Upper lobe of right lung (tissue), 1 donor: ENCODE measurements around the gene KDM4C. TPM values are rescaled to one million over a fixed set of nuclear protein-coding genes. Genes with fewer than 3 reads are reported as not detected.

Experiments used
- ATAC-seq: fragments of 200-7000 bp; cut with Tn5 transposase; one replicate; pipeline ENCODE4 v1.9.1; 2020; ENCODE audit warnings: mild to moderate bottlenecking, moderate library complexity
- DNase-seq: peaks from one replicate; pipeline ENCODE4 v3.0.0-alpha.2; 2020
- H3K27ac ChIP-seq: fragments of 200-600 bp; one replicate; pipeline ENCODE4 v1.8.0; 2022
- H3K27me3 ChIP-seq: fragments of 200-600 bp; one replicate; pipeline ENCODE4 v1.8.0; 2022; ENCODE audit warnings: mild to moderate bottlenecking
- H3K36me3 ChIP-seq: fragments of 200-600 bp; one replicate; pipeline ENCODE4 v1.8.0; 2022
- H3K4me1 ChIP-seq: fragments of 200-600 bp; one replicate; pipeline ENCODE4 v1.8.0; 2022
- H3K4me3 ChIP-seq: fragments of 200-600 bp; one replicate; pipeline ENCODE4 v1.8.0; 2022; ENCODE audit warnings: mild to moderate bottlenecking
- H3K9me3 ChIP-seq: fragments of 200-600 bp; one replicate; pipeline ENCODE4 v1.8.0; 2022
- intact Hi-C: fragments of 100-400 bp; cut with DNase I; formaldehyde crosslinking; loops from one replicate; pipeline ENCODE4 v1.11.0; 2022
- total RNA-seq: library from RNA; stranded (reverse); fragmentation: NEBNext Ultra II Directional; extraction: Animal tissue kit (Norgen Biotek cat#: 25700); gene quantifications from one replicate; pipeline ENCODE4 v1.2.1, GENCODE V29; 2021
- TF ChIP-seq, protein P1 (sequence below): fragments of 200-600 bp; IDR thresholded peaks from one replicate; pipeline ENCODE4 v1.8.0; 2022; ENCODE audit warnings: antibody characterized with exemption
- donor health status: DM: no; HTN: yes; CAD: no; lungs with severe emphysema.

Gene KDM4C
- total RNA-seq, 1 donor from 2014 or later, result 37.2 TPM

GRCh38 chr9:6877671-6878161, 119.9 kb downstream of the KDM4C start:
- H3K27me3 ChIP-seq, result no peaks in the 10 kb centered on the region
- no peak overlapping the region for H3K4me3 ChIP-seq
- no peak for ATAC-seq
- no peaks in the 10 kb centered on the region for H3K4me1 ChIP-seq
- TF ChIP-seq, protein P1, sequence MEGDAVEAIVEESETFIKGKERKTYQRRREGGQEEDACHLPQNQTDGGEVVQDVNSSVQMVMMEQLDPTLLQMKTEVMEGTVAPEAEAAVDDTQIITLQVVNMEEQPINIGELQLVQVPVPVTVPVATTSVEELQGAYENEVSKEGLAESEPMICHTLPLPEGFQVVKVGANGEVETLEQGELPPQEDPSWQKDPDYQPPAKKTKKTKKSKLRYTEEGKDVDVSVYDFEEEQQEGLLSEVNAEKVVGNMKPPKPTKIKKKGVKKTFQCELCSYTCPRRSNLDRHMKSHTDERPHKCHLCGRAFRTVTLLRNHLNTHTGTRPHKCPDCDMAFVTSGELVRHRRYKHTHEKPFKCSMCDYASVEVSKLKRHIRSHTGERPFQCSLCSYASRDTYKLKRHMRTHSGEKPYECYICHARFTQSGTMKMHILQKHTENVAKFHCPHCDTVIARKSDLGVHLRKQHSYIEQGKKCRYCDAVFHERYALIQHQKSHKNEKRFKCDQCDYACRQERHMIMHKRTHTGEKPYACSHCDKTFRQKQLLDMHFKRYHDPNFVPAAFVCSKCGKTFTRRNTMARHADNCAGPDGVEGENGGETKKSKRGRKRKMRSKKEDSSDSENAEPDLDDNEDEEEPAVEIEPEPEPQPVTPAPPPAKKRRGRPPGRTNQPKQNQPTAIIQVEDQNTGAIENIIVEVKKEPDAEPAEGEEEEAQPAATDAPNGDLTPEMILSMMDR, result no peak
- DNase-seq, result no peak
- peaks cover 6% of the 10 kb centered on the region for H3K36me3 ChIP-seq
- H3K9me3 ChIP-seq, result no peaks in the 10 kb centered on the region
- intact Hi-C loops, result no loop called here
- no peak overlapping the region for H3K27ac ChIP-seq

GRCh38 chr9:6880626-6881025, 122.9 kb downstream of the KDM4C start:
- intact Hi-C loops, result no loop called here
- Histone ChIP-seq H3K36me3 (peaks cover 6% of the 10 kb centered on the region), H3K4me3 (no peak overlapping the region), H3K9me3 (no peaks in the 10 kb centered on the region), H3K4me1 (no peaks in the 10 kb centered on the region), H3K27me3 (no peaks in the 10 kb centered on the region), H3K27ac (no peak overlapping the region)
- TF ChIP-seq, protein P1, result no peak
- no peak for ATAC-seq
- DNase-seq, result no peak

GRCh38 chr9:6884101-6884500, 126.3 kb downstream of the KDM4C start:
- Histone ChIP-seq H3K9me3 (no peaks in the 10 kb centered on the region), H3K27ac (no peak overlapping the region), H3K4me1 (no peaks in the 10 kb centered on the region), H3K27me3 (no peaks in the 10 kb centered on the region), H3K4me3 (no peak overlapping the region), H3K36me3 (peaks cover 14% of the 10 kb centered on the region)
- intact Hi-C loops, result no loop called here
- ATAC-seq (no peak), DNase-seq (no peak)
- TF ChIP-seq, protein P1, result no peak

DNA sequence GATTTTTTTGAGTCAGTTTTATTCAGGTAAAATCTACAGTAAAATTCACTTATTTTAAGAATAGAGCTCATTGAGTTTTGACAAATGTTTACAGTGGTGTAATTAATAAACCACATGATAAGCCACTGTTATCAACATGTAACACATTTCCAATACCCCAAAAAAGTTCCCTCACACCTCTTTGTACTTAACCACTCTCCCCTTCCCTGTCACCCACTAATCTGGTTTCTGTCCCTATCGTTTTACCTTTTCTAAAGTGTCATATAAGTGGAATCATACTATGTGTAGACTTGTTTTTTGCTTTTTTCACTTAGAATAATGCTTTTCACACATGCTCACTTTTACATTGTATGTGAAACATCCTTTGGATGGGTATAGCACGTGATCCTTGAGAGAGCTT, 127.2 kb downstream of the KDM4C start:
- DNase-seq (no peak), ATAC-seq (no peak)
- Histone ChIP-seq H3K4me3 (no peak overlapping the region), H3K36me3 (peaks cover 14% of the 10 kb centered on the region), H3K27me3 (no peaks in the 10 kb centered on the region), H3K9me3 (no peaks in the 10 kb centered on the region), H3K27ac (no peak overlapping the region), H3K4me1 (peaks cover 4% of the 10 kb centered on the region)
- TF ChIP-seq, protein P1, result no peak
- intact Hi-C loops, result no loop called here

GRCh38 chr9:6887051-6887450, 129.3 kb downstream of the KDM4C start:
- no peak for ATAC-seq

More at GRCh38 chr9:6887051-6887450, 129.3 kb downstream of the KDM4C start:
- no peak for DNase-seq
- TF ChIP-seq, protein P1, result no peak
- H3K27me3 ChIP-seq, result no peaks in the 10 kb centered on the region
- H3K36me3 ChIP-seq, result peaks cover 8% of the 10 kb centered on the region
- intact Hi-C loops, result no loop called here
- H3K4me3 ChIP-seq, result no peak overlapping the region
- peaks cover 4% of the 10 kb centered on the region for H3K4me1 ChIP-seq
- H3K9me3 ChIP-seq, result no peaks in the 10 kb centered on the region
- H3K27ac ChIP-seq, result no peak overlapping the region
